IPS DF 6.9 (cell line): ENCODE data around the gene YRDC.
A peak's percentile ranks its signal among the peaks of the same experiment; 100 is the strongest.

Source experiments
- DNase-seq: peaks from one replicate; pipeline ENCODE4 v3.0.0-alpha.2; 2013; ENCODE audit warnings: low read depth, low spot score
- H3K27ac ChIP-seq: one replicate; pipeline ENCODE4 v1.5.1; 2013; ENCODE audit warnings: low read length, control low read depth
- H3K27me3 ChIP-seq: 2 replicates; pipeline ENCODE4 v1.6.1; 2013; ENCODE audit warnings: mild to moderate bottlenecking, low read length; ENCODE audit not compliant: control insufficient read depth, insufficient read depth
- H3K36me3 ChIP-seq: 2 replicates; pipeline ENCODE4 v1.6.1; 2013; ENCODE audit warnings: low read length; ENCODE audit not compliant: control insufficient read depth, insufficient read depth
- H3K4me1 ChIP-seq: 2 replicates; pipeline ENCODE4 v1.6.1; 2013; ENCODE audit warnings: low read length; ENCODE audit not compliant: control insufficient read depth, insufficient read depth
- H3K4me3 ChIP-seq: 2 replicates; pipeline ENCODE4 v1.5.1; 2013; ENCODE audit warnings: mild to moderate bottlenecking, low read length
- H3K9me3 ChIP-seq: 2 replicates; pipeline ENCODE4 v1.6.1; 2013; ENCODE audit warnings: low read length, inconsistent platforms; ENCODE audit not compliant: control insufficient read depth, insufficient read depth
- WGBS: extraction: QIAGEN DNeasy Blood & Tissue Kit; methylation state at CpG from one replicate; pipeline ENCODE4 v1.1.7; 2013; ENCODE audit warnings: mixed read lengths, missing lambda C conversion rate; ENCODE audit not compliant: insufficient read length, insufficient coverage; 5-methylcytosine and 5-hydroxymethylcytosine counted together

Gene YRDC

GRCh38 chr1:37822906-37823815 is 15.2 kb upstream of the YRDC start:
- H3K9me3 ChIP-seq, result no peaks in the 10 kb centered on the region
- H3K4me3 ChIP-seq, result no peak overlapping the region
- WGBS, result no CpG with 5 or more reads among the region's 9 CpGs
- H3K36me3 ChIP-seq, result peaks cover 11% of the 10 kb centered on the region
- no peaks in the 10 kb centered on the region for H3K4me1 ChIP-seq
- no peak overlapping the region for H3K27ac ChIP-seq
- H3K27me3 ChIP-seq, result no peaks in the 10 kb centered on the region
- DNase-seq, result no peak

- WGBS, result no CpG with 5 or more reads among the region's 2 CpGs
- no peak for DNase-seq
- H3K36me3 ChIP-seq, result peaks cover 11% of the 10 kb centered on the region
- no peaks in the 10 kb centered on the region for H3K4me1 ChIP-seq
- no peak overlapping the region for H3K4me3 ChIP-seq
- no peaks in the 10 kb centered on the region for H3K9me3 ChIP-seq
- H3K27ac ChIP-seq, result no peak overlapping the region
- H3K27me3 ChIP-seq, result no peaks in the 10 kb centered on the region
Observed at GRCh38 chr1:37821481-37821880, 13.5 kb upstream of the YRDC start.

- Histone ChIP-seq H3K27ac (no peak overlapping the region), H3K36me3 (peaks cover 9% of the 10 kb centered on the region), H3K27me3 (no peaks in the 10 kb centered on the region), H3K4me3 (no peak overlapping the region), H3K9me3 (no peaks in the 10 kb centered on the region), H3K4me1 (no peaks in the 10 kb centered on the region)
- WGBS, result no CpG with 5 or more reads among the region's 2 CpGs
- DNase-seq, result no peak
Observed at GRCh38 chr1:37817481-37817880, 9.5 kb upstream of the YRDC start.

GRCh38 chr1:37814252-37814651 is 6.2 kb upstream of the YRDC start:
- Histone ChIP-seq H3K36me3 (no peaks in the 10 kb centered on the region; the same call in 1 of the 2 replicates), H3K9me3 (no peaks in the 10 kb centered on the region), H3K4me1 (no peaks in the 10 kb centered on the region), H3K4me3 (no peak overlapping the region), H3K27ac (no peak overlapping the region), H3K27me3 (no peaks in the 10 kb centered on the region)
- no peak for DNase-seq
- whole genome bisulfite sequencing, result no CpG with 5 or more reads among the region's 7 CpGs

- Histone ChIP-seq H3K9me3 (no peaks in the 10 kb centered on the region), H3K27ac (no peak overlapping the region), H3K4me1 (no peaks in the 10 kb centered on the region), H3K4me3 (no peak overlapping the region), H3K36me3 (no peaks in the 10 kb centered on the region; the same call in 1 of the 2 replicates), H3K27me3 (no peaks in the 10 kb centered on the region)
- DNase-seq, result no peak
- no CpG with 5 or more reads among the region's 2 CpGs for WGBS
Observed at GRCh38 chr1:37813529-37814145, 5.6 kb upstream of the YRDC start.

GRCh38 chr1:37811027-37811655 is 3.1 kb upstream of the YRDC start:
- no peaks in the 10 kb centered on the region for H3K4me1 ChIP-seq
- H3K27me3 ChIP-seq, result no peaks in the 10 kb centered on the region
- peaks cover 2% of the 10 kb centered on the region; the same call in 1 of the 2 replicates for H3K36me3 ChIP-seq
- WGBS, result no CpG with 5 or more reads among the region's 7 CpGs
- no peak overlapping the region for H3K27ac ChIP-seq
- H3K4me3 ChIP-seq, result no peak overlapping the region
- DNase-seq, result peak; percentile 55
- no peaks in the 10 kb centered on the region for H3K9me3 ChIP-seq

GRCh38 chr1:37809942-37810341 is 1.9 kb upstream of the YRDC start:
- Histone ChIP-seq H3K9me3 (no peaks in the 10 kb centered on the region), H3K36me3 (peaks cover 10% of the 10 kb centered on the region), H3K4me3 (no peak overlapping the region), H3K4me1 (no peaks in the 10 kb centered on the region), H3K27me3 (no peaks in the 10 kb centered on the region), H3K27ac (no peak overlapping the region)
- DNase-seq, result no peak
- no CpG with 5 or more reads among the region's 2 CpGs for WGBS

- no peaks in the 10 kb centered on the region for H3K9me3 ChIP-seq
- H3K36me3 ChIP-seq, result peaks cover 23% of the 10 kb centered on the region
- WGBS, result no CpG with 5 or more reads among the region's 54 CpGs
- no peak for DNase-seq
- H3K4me1 ChIP-seq, result no peaks in the 10 kb centered on the region
- H3K27ac ChIP-seq, result no peak overlapping the region
- H3K27me3 ChIP-seq, result no peaks in the 10 kb centered on the region
- H3K4me3 ChIP-seq, result peak overlapping the region; percentile 100
Observed at GRCh38 chr1:37808369-37809319, 636 bp upstream of the YRDC start.

GRCh38 chr1:37807220-37807554 is 821 bp downstream of the YRDC start:
- H3K4me3 ChIP-seq, result peak overlapping the region; percentile 100
- no peak for DNase-seq
- no CpG with 5 or more reads among the region's 9 CpGs for WGBS
- peaks cover 32% of the 10 kb centered on the region for H3K36me3 ChIP-seq
- no peak overlapping the region for H3K27ac ChIP-seq
- H3K9me3 ChIP-seq, result no peaks in the 10 kb centered on the region
- no peaks in the 10 kb centered on the region for H3K27me3 ChIP-seq
- no peaks in the 10 kb centered on the region for H3K4me1 ChIP-seq

GRCh38 chr1:37802439-37802838 is 5.6 kb downstream of the YRDC start:
- Histone ChIP-seq H3K9me3 (no peaks in the 10 kb centered on the region), H3K27me3 (no peaks in the 10 kb centered on the region), H3K4me1 (no peaks in the 10 kb centered on the region), H3K36me3 (peaks cover 32% of the 10 kb centered on the region; the same call in 1 of the 2 replicates), H3K4me3 (no peak overlapping the region), H3K27ac (no peak overlapping the region)
- no peak for DNase-seq
- WGBS, result no CpG with 5 or more reads among the region's 1 CpG
